OCI-LY7 (cell line): ENCODE measurements around the gene MDGA2. TPM values are rescaled to one million over a fixed set of nuclear protein-coding genes. Genes with fewer than 3 reads are reported as not detected.

Experiments
- BruUV-seq: library from RNA; stranded (reverse); fragments of 400-500 nt; replicated peaks from 2 replicates; lab custom pipeline; 2021; lab: Mats Ljungman, UMichigan
- CTCF ChIA-PET: fragments of 300-600 bp; sonication (Branson Sonifier 250); formaldehyde crosslinking; loops from one replicate; lab custom pipeline; 2022; ENCODE audit warnings: antibody characterized with exemption; ENCODE audit not compliant: unreplicated experiment; lab: Charles Lee
- POLR2A ChIA-PET: fragments of 300-600 bp; sonication (Branson Sonifier 250); formaldehyde crosslinking; loops from one replicate; lab custom pipeline; 2022; ENCODE audit warnings: antibody characterized with exemption; lab: Charles Lee
- DNase-seq: peaks from one replicate; pipeline ENCODE4 v3.0.0-alpha.2; 2015; ENCODE audit warnings: low spot score
- H2AFZ ChIP-seq: fragments of 200-600 bp; sonication (generic), shearing (Covaris generic); 2 replicates; pipeline ENCODE4 v1.6.1; 2014; ENCODE audit warnings: mild to moderate bottlenecking, antibody characterized with exemption, low read length, moderate library complexity
- H3K27ac ChIP-seq: fragments of 200-600 bp; sonication (generic); 2 replicates; pipeline ENCODE4 v1.5.1; 2014; ENCODE audit warnings: mixed run types, low read depth, mild to moderate bottlenecking, moderate library complexity, low read length, inconsistent platforms; ENCODE audit not compliant: poor library complexity, severe bottlenecking
- H3K36me3 ChIP-seq: fragments of 200-600 bp; sonication (generic); 2 replicates; pipeline ENCODE4 v1.6.1; 2014; ENCODE audit warnings: mild to moderate bottlenecking, antibody characterized with exemption, low read length, moderate library complexity, mixed read lengths; ENCODE audit not compliant: insufficient read depth
- H3K4me1 ChIP-seq: fragments of 200-600 bp; sonication (generic); 2 replicates; pipeline ENCODE4 v1.5.1; 2014; ENCODE audit warnings: mild to moderate bottlenecking, low read length; ENCODE audit not compliant: insufficient read depth, poor library complexity, severe bottlenecking
- H3K4me2 ChIP-seq: fragments of 200-600 bp; sonication (generic); 2 replicates; pipeline ENCODE4 v1.6.1; 2014; ENCODE audit warnings: mild to moderate bottlenecking, low read length
- H3K4me3 ChIP-seq: fragments of 200-600 bp; sonication (generic); 2 replicates; pipeline ENCODE4 v1.5.1; 2014; ENCODE audit warnings: mild to moderate bottlenecking, low read depth, low read length; ENCODE audit not compliant: poor library complexity, severe bottlenecking
- H3K79me2 ChIP-seq: fragments of 200-600 bp; sonication (generic); 2 replicates; pipeline ENCODE4 v1.6.1; 2016; ENCODE audit warnings: low read depth, mild to moderate bottlenecking, low read length, moderate library complexity, mixed read lengths; ENCODE audit not compliant: insufficient read depth
- H3K9me2 ChIP-seq: fragments of 200-600 bp; sonication (generic); 2 replicates; pipeline ENCODE4 v1.6.1; 2016; ENCODE audit warnings: mild to moderate bottlenecking, low read length, mixed read lengths; ENCODE audit not compliant: insufficient read depth
- H3K9me3 ChIP-seq: fragments of 200-600 bp; sonication (generic); 2 replicates; pipeline ENCODE4 v1.6.1; 2014; ENCODE audit warnings: mild to moderate bottlenecking, mixed run types, low read length, mixed read lengths
- H4K20me1 ChIP-seq: fragments of 200-600 bp; sonication (generic); 2 replicates; pipeline ENCODE4 v1.6.1; 2014; ENCODE audit warnings: mild to moderate bottlenecking, antibody characterized with exemption, low read length, moderate library complexity, mixed read lengths; ENCODE audit not compliant: insufficient read depth
- EZH2phosphoT487 ChIP-seq: fragments of 200-600 bp; sonication (generic); IDR thresholded peaks from 2 replicates; pipeline ENCODE4 v1.6.1; 2018; ENCODE audit warnings: low read depth, borderline replicate concordance, mild to moderate bottlenecking, mixed run types, antibody characterized with exemption, low read length, moderate library complexity, mixed read lengths
- intact Hi-C: fragments of 100-400 bp; cut with micrococcal nuclease; formaldehyde crosslinking; loops from one replicate; pipeline ENCODE4 v1.10.0; 2022; ENCODE audit not compliant: unreplicated experiment
- total RNA-seq, 2 experiments: library from RNA; depleted of rRNA in 1 of 2; stranded (reverse); fragments of >200 nt in 1 of 2; shearing (Covaris generic) in 1 of 2; gene quantifications; 2 replicates each; pipeline ENCODE4 v1.2.3, GENCODE V29; 2014 to 2022
- TF ChIP-seq, protein P1 (sequence below): fragments of 200-600 bp; sonication (generic); conservative IDR thresholded peaks from 2 replicates; pipeline ENCODE4 v1.5.1; 2014; ENCODE audit warnings: mild to moderate bottlenecking, antibody characterized with exemption, low read length, moderate library complexity, mixed read lengths

The MDGA2 gene
- total RNA-seq, 2 experiments from 2014 or later: not detected

- no peak overlapping the region for H2AFZ ChIP-seq
- no peaks in the 10 kb centered on the region for H4K20me1 ChIP-seq
- no peak overlapping the region for H3K4me3 ChIP-seq
- intact Hi-C loops: no loop called here
- POLR2A ChIA-PET: no interaction called here
- CTCF ChIA-PET: no interaction called here
- no peaks in the 10 kb centered on the region for H3K4me1 ChIP-seq
- no peak for DNase-seq
- no peaks in the 10 kb centered on the region for H3K36me3 ChIP-seq
- H3K79me2 ChIP-seq: no peaks in the 10 kb centered on the region
- no peaks in the 10 kb centered on the region for H3K9me3 ChIP-seq
- TF ChIP-seq, protein P1, sequence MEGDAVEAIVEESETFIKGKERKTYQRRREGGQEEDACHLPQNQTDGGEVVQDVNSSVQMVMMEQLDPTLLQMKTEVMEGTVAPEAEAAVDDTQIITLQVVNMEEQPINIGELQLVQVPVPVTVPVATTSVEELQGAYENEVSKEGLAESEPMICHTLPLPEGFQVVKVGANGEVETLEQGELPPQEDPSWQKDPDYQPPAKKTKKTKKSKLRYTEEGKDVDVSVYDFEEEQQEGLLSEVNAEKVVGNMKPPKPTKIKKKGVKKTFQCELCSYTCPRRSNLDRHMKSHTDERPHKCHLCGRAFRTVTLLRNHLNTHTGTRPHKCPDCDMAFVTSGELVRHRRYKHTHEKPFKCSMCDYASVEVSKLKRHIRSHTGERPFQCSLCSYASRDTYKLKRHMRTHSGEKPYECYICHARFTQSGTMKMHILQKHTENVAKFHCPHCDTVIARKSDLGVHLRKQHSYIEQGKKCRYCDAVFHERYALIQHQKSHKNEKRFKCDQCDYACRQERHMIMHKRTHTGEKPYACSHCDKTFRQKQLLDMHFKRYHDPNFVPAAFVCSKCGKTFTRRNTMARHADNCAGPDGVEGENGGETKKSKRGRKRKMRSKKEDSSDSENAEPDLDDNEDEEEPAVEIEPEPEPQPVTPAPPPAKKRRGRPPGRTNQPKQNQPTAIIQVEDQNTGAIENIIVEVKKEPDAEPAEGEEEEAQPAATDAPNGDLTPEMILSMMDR: no peak
- no peaks in the 10 kb centered on the region for H3K9me2 ChIP-seq
- H3K4me2 ChIP-seq: no peak overlapping the region
- BruUV-seq: no TSS peak
- no peak overlapping the region for H3K27ac ChIP-seq
Measured at GRCh38 chr14:46894476-46894875, 780.9 kb downstream of the MDGA2 start.

DNA sequence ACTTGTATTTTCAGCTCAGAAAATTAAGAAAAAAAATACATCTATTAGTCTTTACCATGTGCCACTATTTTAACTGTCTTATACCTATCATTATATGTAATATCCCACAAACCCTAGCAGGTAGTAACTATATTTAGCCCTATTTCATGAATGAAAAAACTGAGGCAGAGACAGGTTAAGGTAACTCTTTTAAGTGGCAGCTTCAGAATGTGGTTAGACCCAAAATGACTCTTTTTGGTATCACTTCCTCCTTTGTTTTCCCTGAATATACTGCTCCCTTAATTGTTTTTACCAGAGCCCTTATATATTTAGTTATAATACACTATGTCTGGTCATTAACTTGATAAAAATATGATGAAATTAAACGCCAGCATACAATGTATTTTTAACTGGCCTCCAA, 788.3 kb downstream of the MDGA2 start:
- H3K79me2 ChIP-seq: no peaks in the 10 kb centered on the region
- H3K4me3 ChIP-seq: no peak overlapping the region
- peaks cover 5% of the 10 kb centered on the region for H3K4me1 ChIP-seq
- H2AFZ ChIP-seq: no peak overlapping the region
- intact Hi-C loops: no loop called here
- no peak overlapping the region for H3K27ac ChIP-seq
- no TSS peak for BruUV-seq
- H3K9me3 ChIP-seq: no peaks in the 10 kb centered on the region
- H4K20me1 ChIP-seq: no peaks in the 10 kb centered on the region
- TF ChIP-seq EZH2phosphoT487: no peak
- no peaks in the 10 kb centered on the region for H3K9me2 ChIP-seq
- DNase-seq: peak; percentile 0
- ChIA-PET POLR2A (no interaction called here), CTCF (no interaction called here)
- no peak overlapping the region for H3K4me2 ChIP-seq
- no peaks in the 10 kb centered on the region for H3K36me3 ChIP-seq

GRCh38 chr14:46885566-46885965, 789.8 kb downstream of the MDGA2 start:
- no peak overlapping the region for H3K27ac ChIP-seq
- no peaks in the 10 kb centered on the region for H3K9me3 ChIP-seq
- H3K4me3 ChIP-seq: no peak overlapping the region
- CTCF ChIA-PET: no interaction called here
- H3K4me1 ChIP-seq: peaks cover 5% of the 10 kb centered on the region
- BruUV-seq: no TSS peak
- no peaks in the 10 kb centered on the region for H3K79me2 ChIP-seq
- H3K9me2 ChIP-seq: no peaks in the 10 kb centered on the region
- intact Hi-C loops: no loop called here
- H2AFZ ChIP-seq: no peak overlapping the region
- no peak for TF ChIP-seq EZH2phosphoT487
- TF ChIP-seq, protein P1: no peak
- POLR2A ChIA-PET: no interaction called here
- no peaks in the 10 kb centered on the region for H3K36me3 ChIP-seq
- no peaks in the 10 kb centered on the region for H4K20me1 ChIP-seq
- H3K4me2 ChIP-seq: no peak overlapping the region
- DNase-seq: no peak
